RWPE2 (cell line): ENCODE data around the gene TRIM6.
"Not testable (repeated sequence)": the region's sequence is repeated elsewhere in the genome, so short reads cannot be mapped to it uniquely, and the experiment has no call there.

ENCODE experiments used
- ATAC-seq: fragments of 200-7000 bp; cut with Tn5 transposase; 3 replicates; pipeline ENCODE4 v1.9.1; 2021; ENCODE audit warnings: low read depth
- DNase-seq: peaks from one replicate; pipeline ENCODE4 v3.0.0-alpha.2; 2020; ENCODE audit warnings: low spot score
- H3K27ac ChIP-seq: fragments of 450-650 bp; 2 replicates; pipeline ENCODE4 v1.5.1; 2017; ENCODE audit warnings: mild to moderate bottlenecking; ENCODE audit not compliant: poor library complexity, severe bottlenecking
- H3K27me3 ChIP-seq: fragments of 250-450 bp; sonication (Bioruptor Pico); 2 replicates; pipeline ENCODE4 v1.5.1; 2021; ENCODE audit warnings: mild to moderate bottlenecking, moderate library complexity; ENCODE audit not compliant: insufficient read depth, poor library complexity, severe bottlenecking
- H3K36me3 ChIP-seq: fragments of 250-450 bp; sonication (Bioruptor Pico); 2 replicates; pipeline ENCODE4 v1.5.1; 2020; ENCODE audit warnings: low read depth, mild to moderate bottlenecking, moderate library complexity
- H3K4me1 ChIP-seq: fragments of 250-450 bp; sonication (Bioruptor Pico); 2 replicates; pipeline ENCODE4 v1.5.1; 2021; ENCODE audit warnings: mild to moderate bottlenecking, moderate library complexity; ENCODE audit not compliant: insufficient read depth, poor library complexity, severe bottlenecking
- H3K4me3 ChIP-seq: fragments of 250-450 bp; sonication (Bioruptor Pico); 2 replicates; pipeline ENCODE4 v1.5.1; 2021; ENCODE audit warnings: mild to moderate bottlenecking, moderate library complexity; ENCODE audit not compliant: severe bottlenecking
- H3K9me3 ChIP-seq: fragments of 250-450 bp; sonication (Bioruptor Pico); 2 replicates; pipeline ENCODE4 v1.5.1; 2021; ENCODE audit warnings: mild to moderate bottlenecking, moderate library complexity; ENCODE audit not compliant: severe bottlenecking
- TF ChIP-seq, protein P1 (sequence below): fragments of 450-650 bp; IDR thresholded peaks from one replicate; pipeline ENCODE4 v1.5.1; 2017; ENCODE audit warnings: mild to moderate bottlenecking, moderate library complexity; ENCODE audit not compliant: poor library complexity, severe bottlenecking

TRIM6 gene

DNA sequence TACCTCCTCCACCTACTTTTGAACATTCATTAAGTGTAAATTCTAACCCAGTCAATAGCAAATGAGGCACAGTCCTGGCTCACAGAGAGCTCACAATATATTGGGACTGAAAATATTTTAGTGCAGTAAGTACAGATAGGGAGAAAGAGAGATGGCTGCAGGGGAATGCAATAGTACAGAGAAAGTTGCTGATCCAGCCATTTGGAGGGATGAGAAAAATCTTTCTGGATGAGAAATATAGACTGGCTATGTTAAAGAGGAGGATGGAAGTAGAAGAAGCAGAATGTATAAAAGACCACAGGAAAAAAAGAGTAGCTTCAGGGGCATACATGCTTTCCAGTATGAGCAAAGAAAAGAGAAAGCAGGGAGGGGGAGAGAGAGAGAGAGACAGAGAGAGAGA, 19.3 kb upstream of the TRIM6 start:
- H3K36me3 ChIP-seq, result no peaks in the 10 kb centered on the region
- ATAC-seq (no peak), DNase-seq (no peak)
- no peaks in the 10 kb centered on the region for H3K9me3 ChIP-seq
- H3K4me1 ChIP-seq, result no peaks in the 10 kb centered on the region
- H3K27me3 ChIP-seq, result no peaks in the 10 kb centered on the region
- no peak overlapping the region for H3K27ac ChIP-seq
- no peak overlapping the region for H3K4me3 ChIP-seq
- TF ChIP-seq, protein P1, sequence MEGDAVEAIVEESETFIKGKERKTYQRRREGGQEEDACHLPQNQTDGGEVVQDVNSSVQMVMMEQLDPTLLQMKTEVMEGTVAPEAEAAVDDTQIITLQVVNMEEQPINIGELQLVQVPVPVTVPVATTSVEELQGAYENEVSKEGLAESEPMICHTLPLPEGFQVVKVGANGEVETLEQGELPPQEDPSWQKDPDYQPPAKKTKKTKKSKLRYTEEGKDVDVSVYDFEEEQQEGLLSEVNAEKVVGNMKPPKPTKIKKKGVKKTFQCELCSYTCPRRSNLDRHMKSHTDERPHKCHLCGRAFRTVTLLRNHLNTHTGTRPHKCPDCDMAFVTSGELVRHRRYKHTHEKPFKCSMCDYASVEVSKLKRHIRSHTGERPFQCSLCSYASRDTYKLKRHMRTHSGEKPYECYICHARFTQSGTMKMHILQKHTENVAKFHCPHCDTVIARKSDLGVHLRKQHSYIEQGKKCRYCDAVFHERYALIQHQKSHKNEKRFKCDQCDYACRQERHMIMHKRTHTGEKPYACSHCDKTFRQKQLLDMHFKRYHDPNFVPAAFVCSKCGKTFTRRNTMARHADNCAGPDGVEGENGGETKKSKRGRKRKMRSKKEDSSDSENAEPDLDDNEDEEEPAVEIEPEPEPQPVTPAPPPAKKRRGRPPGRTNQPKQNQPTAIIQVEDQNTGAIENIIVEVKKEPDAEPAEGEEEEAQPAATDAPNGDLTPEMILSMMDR, result no peak

DNA sequence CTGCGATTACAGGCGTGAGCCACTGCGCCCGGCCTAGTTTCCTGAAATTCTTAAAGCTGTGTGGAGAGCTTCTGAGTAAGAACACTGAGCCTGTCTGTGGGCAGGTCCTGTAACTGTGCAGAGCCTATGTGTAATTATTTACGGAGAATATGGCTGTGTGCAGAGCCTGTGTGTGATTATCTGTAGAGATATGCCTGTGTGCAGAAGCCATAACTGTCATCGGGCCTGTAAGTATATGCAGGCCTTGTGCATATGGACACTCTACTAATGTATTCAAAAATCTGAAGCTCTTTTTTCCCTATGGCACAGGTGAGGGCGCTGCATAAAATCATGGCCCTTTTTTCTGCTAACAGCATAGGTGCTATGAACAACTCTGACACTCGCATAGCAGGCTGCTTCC, 15.9 kb upstream of the TRIM6 start, which contains the start of gene OR52B6:
Gene OR52B6 (plus strand): TSS at position 301 of the 400 bp plus-strand sequence. CDS start 0 bp downstream, at position 301.
- Histone ChIP-seq H3K27me3 (no peaks in the 10 kb centered on the region), H3K36me3 (no peaks in the 10 kb centered on the region), H3K4me3 (no peak within 1 kb of the TSS), H3K27ac (no peak within 1 kb of the TSS), H3K4me1 (no peaks in the 10 kb centered on the region), H3K9me3 (no peaks in the 10 kb centered on the region)
- TF ChIP-seq, protein P1, result no peak
- DNase-seq (no peak), ATAC-seq (no peak)

DNA sequence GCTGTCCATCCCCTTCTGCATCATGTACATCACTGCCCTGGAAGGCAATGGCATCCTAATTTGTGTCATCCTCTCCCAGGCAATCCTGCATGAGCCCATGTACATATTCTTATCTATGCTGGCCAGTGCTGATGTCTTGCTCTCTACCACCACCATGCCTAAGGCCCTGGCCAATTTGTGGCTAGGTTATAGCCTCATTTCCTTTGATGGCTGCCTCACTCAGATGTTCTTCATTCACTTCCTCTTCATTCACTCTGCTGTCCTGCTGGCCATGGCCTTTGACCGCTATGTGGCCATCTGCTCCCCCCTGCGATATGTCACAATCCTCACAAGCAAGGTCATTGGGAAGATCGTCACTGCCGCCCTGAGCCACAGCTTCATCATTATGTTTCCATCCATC, 15.4 kb upstream of the TRIM6 start:
- no peak overlapping the region for H3K4me3 ChIP-seq
- ATAC-seq (no peak), DNase-seq (no peak)
- no peak overlapping the region for H3K27ac ChIP-seq
- no peaks in the 10 kb centered on the region for H3K36me3 ChIP-seq
- no peaks in the 10 kb centered on the region for H3K27me3 ChIP-seq
- no peaks in the 10 kb centered on the region for H3K9me3 ChIP-seq
- TF ChIP-seq, protein P1, result no peak
- H3K4me1 ChIP-seq, result no peaks in the 10 kb centered on the region

GRCh38 chr11:5584458-5584857, 12.0 kb upstream of the TRIM6 start:
- H3K4me1 ChIP-seq, ATAC-seq, H3K27ac ChIP-seq, H3K27me3 ChIP-seq, H3K4me3 ChIP-seq, H3K9me3 ChIP-seq, DNase-seq, H3K36me3 ChIP-seq: not testable (repeated sequence)

DNA sequence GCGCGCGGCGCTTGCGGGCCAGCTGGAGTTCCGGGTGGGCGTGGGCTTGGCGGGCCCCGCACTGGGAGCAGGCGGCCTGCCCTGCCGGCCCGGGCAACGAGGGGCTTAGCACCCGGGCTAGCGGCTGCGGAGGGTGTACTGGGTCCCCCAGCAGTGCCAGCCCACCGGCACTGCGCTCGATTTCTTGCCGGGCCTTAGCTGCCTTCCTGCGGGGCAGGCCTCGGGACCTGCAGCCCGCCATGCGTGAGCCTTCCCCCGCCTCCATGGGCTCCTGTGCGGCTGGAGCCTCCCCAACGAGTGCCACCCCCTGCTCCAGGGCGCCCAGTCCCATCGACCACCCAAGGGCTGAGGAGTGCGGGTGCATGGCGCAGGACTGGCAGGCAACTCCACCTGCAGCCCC, 6.5 kb upstream of the TRIM6 start:
- not testable (repeated sequence) for H3K9me3 ChIP-seq, H3K27ac ChIP-seq, H3K27me3 ChIP-seq, H3K36me3 ChIP-seq, H3K4me3 ChIP-seq, ATAC-seq, H3K4me1 ChIP-seq, DNase-seq

- peaks cover 3% of the 10 kb centered on the region for H3K4me1 ChIP-seq
- H3K36me3 ChIP-seq, result no peaks in the 10 kb centered on the region
- DNase-seq (no peak), ATAC-seq (no peak)
- no peaks in the 10 kb centered on the region for H3K27me3 ChIP-seq
- no peak overlapping the region for H3K4me3 ChIP-seq
- H3K9me3 ChIP-seq, result peaks cover 2% of the 10 kb centered on the region
- TF ChIP-seq, protein P1, result no peak
- H3K27ac ChIP-seq, result no peak overlapping the region
Measured at GRCh38 chr11:5591613-5592012, 4.8 kb upstream of the TRIM6 start.
